HG02642 (cell line): Measurements from ENCODE around the gene HSD17B3.
"Not testable (repeated sequence)": the region's sequence is repeated elsewhere in the genome, so short reads cannot be mapped to it uniquely, and the experiment has no call there.

Experiments used
- ATAC-seq: cut with Tn5 transposase; IDR thresholded peaks from one replicate; pipeline ENCODE4 v1.9.1; 2021; ENCODE audit warnings: mild to moderate bottlenecking; ENCODE audit not compliant: unreplicated experiment, poor library complexity

The HSD17B3 gene

GRCh38 chr9:96202971-96203780, 98.8 kb downstream of the HSD17B3 start:
- ATAC-seq: no peak

GRCh38 chr9:96201140-96201539, 100.8 kb downstream of the HSD17B3 start:
- no peak for ATAC-seq

GRCh38 chr9:96199006-96199405, 103.0 kb downstream of the HSD17B3 start:
- no peak for ATAC-seq

GRCh38 chr9:96195541-96195940, 106.4 kb downstream of the HSD17B3 start:
- no peak for ATAC-seq

GRCh38 chr9:96193236-96193755, 108.7 kb downstream of the HSD17B3 start:
- ATAC-seq: no peak

GRCh38 chr9:96192710-96193109, 109.3 kb downstream of the HSD17B3 start:
- no peak for ATAC-seq

- ATAC-seq: no peak
These were observed 112.0 kb downstream of the HSD17B3 start for GRCh38 chr9:96189995-96190394.

GRCh38 chr9:96189581-96189980, 112.4 kb downstream of the HSD17B3 start:
- not testable (repeated sequence) for ATAC-seq

- no peak for ATAC-seq
These were observed 113.4 kb downstream of the HSD17B3 start for GRCh38 chr9:96188571-96188970.

- ATAC-seq: no peak
These were observed 114.8 kb downstream of the HSD17B3 start for GRCh38 chr9:96187151-96187555.

- no peak for ATAC-seq
These were observed 115.4 kb downstream of the HSD17B3 start for GRCh38 chr9:96186591-96187011.

- ATAC-seq: no peak
These were observed 116.3 kb downstream of the HSD17B3 start for GRCh38 chr9:96185518-96186156.
